Left cardiac atrium (tissue), 4 donors: ENCODE measurements around the gene EPHA10. TPM values are rescaled to one million over a fixed set of nuclear protein-coding genes. Genes with fewer than 3 reads are reported as not detected.
A peak's percentile ranks its signal among the peaks of the same experiment; 100 is the strongest.
"Not testable (repeated sequence)": the region's sequence is repeated elsewhere in the genome, so short reads cannot be mapped to it uniquely, and the experiment has no call there.

Experiments used
- ATAC-seq, 2 donors: fragments of 200-7000 bp; cut with Tn5 transposase; one replicate each; pipeline ENCODE4 v1.9.1; 2020; ENCODE audit warnings: mild to moderate bottlenecking in 2 of 2, moderate library complexity in 2 of 2
- DNase-seq: peaks from one replicate; pipeline ENCODE4 v3.0.0-alpha.2; 2020
- intact Hi-C, 2 donors: fragments of 100-400 bp; cut with DNase I; formaldehyde crosslinking; loops; one replicate each; pipeline versions ENCODE4 v1.14.1 to v1.15.1; 2022 to 2023
- total RNA-seq, 2 donors: library from RNA; stranded (reverse); fragmentation: NEBNext Ultra II Directional; extraction: Animal tissue kit (Norgen Biotek cat#: 25700); gene quantifications; one replicate each; pipeline ENCODE4 v1.2.1, GENCODE V29; 2021
- donor health status: DM: no; HTN: yes; CAD: no.
- donor health status: DM: no; HTN: yes; CAD: no; lungs with severe emphysema.
- donor health status: DM: yes; HTN: yes; CAD: no.
- donor health status: Dilated cardiomyopathy.

The EPHA10 gene
- total RNA-seq, 2 donors from 2014 or later = 0.16 to 0.21 TPM

GRCh38 chr1:37782491-37782890 is 17.6 kb upstream of the EPHA10 start:
- no peak for DNase-seq
- no peak for ATAC-seq
- intact Hi-C loops = no loop called here

- intact Hi-C loops = no loop called here
- DNase-seq (no peak), ATAC-seq (no peak)
These were observed 13.7 kb upstream of the EPHA10 start for GRCh38 chr1:37778654-37779053.

- no peak for DNase-seq
- intact Hi-C loops = no loop called here
- no peak for ATAC-seq
These were observed 12.1 kb upstream of the EPHA10 start for GRCh38 chr1:37776946-37777516.

GRCh38 chr1:37771440-37771839 is 6.5 kb upstream of the EPHA10 start:
- intact Hi-C loops, ATAC-seq, DNase-seq: not testable (repeated sequence)

- intact Hi-C loops = no loop called here
These were observed 2.6 kb upstream of the EPHA10 start for GRCh38 chr1:37767488-37767887.

GRCh38 chr1:37765916-37766664 is 1.2 kb upstream of the EPHA10 start:
- DNase-seq (no peak), ATAC-seq (no peak)
- intact Hi-C loops = no loop called here

More at GRCh38 chr1:37767488-37767887, 2.6 kb upstream of the EPHA10 start:
- DNase-seq (no peak), ATAC-seq (no peak)

GRCh38 chr1:37764414-37764825 is 500 bp downstream of the EPHA10 start:
- intact Hi-C loops = no loop called here
- peak in 1 of 2 donors; percentile 47 for ATAC-seq
- peak; percentile 32 for DNase-seq

GRCh38 chr1:37763791-37764413 is 1.0 kb downstream of the EPHA10 start:
- ATAC-seq = no peak
- no peak for DNase-seq
- intact Hi-C loops = no loop called here

GRCh38 chr1:37762516-37762915 is 2.4 kb downstream of the EPHA10 start:
- no peak for DNase-seq
- intact Hi-C loops = no loop called here
- ATAC-seq = no peak

- intact Hi-C loops = no loop called here
- ATAC-seq = no peak
- DNase-seq = no peak
These were observed 3.4 kb downstream of the EPHA10 start for GRCh38 chr1:37761416-37762095.

GRCh38 chr1:37759451-37759850 is 5.5 kb downstream of the EPHA10 start:
- intact Hi-C loops = no loop called here

GRCh38 chr1:37755951-37756560 is 8.9 kb downstream of the EPHA10 start:
- no peak for ATAC-seq
- DNase-seq = no peak
- intact Hi-C loops = no loop called here

More at GRCh38 chr1:37759451-37759850, 5.5 kb downstream of the EPHA10 start:
- DNase-seq (no peak), ATAC-seq (no peak)

- no peak for ATAC-seq
These were observed 9.6 kb downstream of the EPHA10 start for GRCh38 chr1:37755290-37755689.

GRCh38 chr1:37753473-37754321 is 11.2 kb downstream of the EPHA10 start:
- intact Hi-C loops = no loop called here
- ATAC-seq (no peak), DNase-seq (no peak)

More at GRCh38 chr1:37755290-37755689, 9.6 kb downstream of the EPHA10 start:
- DNase-seq = no peak
- intact Hi-C loops = no loop called here

- intact Hi-C loops = no loop called here
- DNase-seq (no peak), ATAC-seq (peak; percentile 18 to 41)
These were observed 12.1 kb downstream of the EPHA10 start for GRCh38 chr1:37752583-37753471.

- ATAC-seq = no peak
- no peak for DNase-seq
- intact Hi-C loops = no loop called here
These were observed 12.7 kb downstream of the EPHA10 start for GRCh38 chr1:37752213-37752582.

GRCh38 chr1:37748565-37748964 is 16.4 kb downstream of the EPHA10 start:
- no peak for DNase-seq
- intact Hi-C loops = no loop called here
- ATAC-seq = no peak

GRCh38 chr1:37746806-37747205 is 18.1 kb downstream of the EPHA10 start:
- intact Hi-C loops = no loop called here
- DNase-seq = no peak
- ATAC-seq = no peak
